Activated T-cell treated with anti-CD3 and anti-CD28 coated beads for 1 hour (primary cell): ENCODE results near the gene GEMIN2.
"Not testable (repeated sequence)": the region's sequence is repeated elsewhere in the genome, so short reads cannot be mapped to it uniquely, and the experiment has no call there.

ENCODE experiments used
- DNase-seq: peaks from one replicate; pipeline ENCODE4 v3.0.0-alpha.2; 2020; ENCODE audit warnings: low read depth

Gene GEMIN2

DNA sequence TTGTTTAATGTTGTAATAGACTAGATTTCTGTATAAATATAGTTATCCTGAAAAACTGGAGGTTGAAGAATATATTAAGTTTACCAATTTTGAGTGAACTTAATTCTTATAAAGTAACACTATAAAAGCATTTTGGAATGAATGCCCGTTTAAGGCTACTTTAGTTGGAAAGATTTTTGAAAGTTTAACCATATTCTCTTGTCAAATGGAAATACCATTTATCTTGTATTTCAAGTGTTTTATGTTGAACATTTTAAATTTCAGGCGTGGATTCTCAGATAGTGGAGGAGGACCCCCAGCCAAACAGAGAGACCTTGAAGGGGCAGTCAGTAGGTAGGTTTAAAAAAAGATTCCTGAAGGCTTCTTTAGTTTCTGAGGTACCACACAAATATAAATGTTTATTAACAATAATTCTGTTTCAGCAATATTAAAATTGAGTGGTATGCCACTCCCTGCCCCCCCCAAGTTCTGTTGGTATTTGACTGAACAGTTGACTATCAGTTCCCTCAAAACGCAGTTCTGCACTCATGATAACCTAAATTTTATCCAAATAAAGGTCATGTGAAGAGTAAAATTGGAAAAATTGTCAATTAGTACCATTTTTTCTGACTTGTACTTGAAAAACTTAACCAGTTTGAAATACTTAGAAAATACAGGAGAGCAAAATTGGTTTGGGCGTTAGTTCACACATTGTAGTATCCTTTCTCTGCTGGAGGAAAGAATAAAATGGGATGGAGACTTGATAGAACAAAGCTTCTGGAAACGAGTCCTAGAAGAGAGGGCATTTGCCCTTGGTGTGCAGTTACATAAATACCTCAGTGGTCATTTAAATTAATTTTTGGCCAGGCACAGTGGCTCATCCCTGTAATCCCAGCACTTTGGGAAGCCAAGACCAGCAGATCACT, 62.4 kb downstream of the GEMIN2 start:
- no peak for DNase-seq

DNA sequence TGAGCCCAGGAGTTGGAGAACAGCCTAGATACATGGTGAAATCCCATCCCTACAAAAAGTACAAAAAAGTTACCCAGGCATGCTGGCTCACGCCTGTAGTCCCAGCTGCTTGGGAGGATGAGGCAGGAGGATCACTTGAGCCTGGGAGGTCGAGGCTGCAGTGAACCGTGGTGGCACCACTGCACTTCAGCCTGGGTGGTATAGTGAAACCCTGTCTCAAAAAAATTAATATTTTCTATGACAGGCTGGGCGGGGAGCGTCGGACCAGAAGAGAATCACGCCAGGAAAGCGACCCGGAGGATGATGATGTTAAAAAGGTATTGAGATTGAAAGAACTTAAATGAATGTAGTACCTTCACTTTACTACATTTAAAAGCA, 63.0 kb downstream of the GEMIN2 start:
- DNase-seq, result no peak

DNA sequence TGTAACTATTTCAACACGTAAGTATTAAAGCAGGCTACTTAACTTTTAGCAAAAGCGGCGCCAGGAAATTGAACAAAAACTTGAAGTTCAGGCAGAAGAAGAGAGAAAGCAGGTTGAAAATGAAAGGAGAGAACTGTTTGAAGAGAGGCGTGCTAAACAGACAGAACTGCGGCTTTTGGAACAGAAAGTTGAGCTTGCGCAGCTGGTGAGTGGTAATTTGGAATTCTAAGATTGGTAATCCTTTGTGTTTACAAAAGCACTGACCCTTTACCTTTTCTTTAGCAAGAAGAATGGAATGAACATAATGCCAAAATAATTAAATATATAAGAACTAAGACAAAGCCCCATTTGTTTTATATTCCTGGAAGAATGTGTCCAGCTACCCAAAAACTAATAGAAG, 64.9 kb downstream of the GEMIN2 start:
- DNase-seq, result no peak

GRCh38 chr14:39180553-39180952, 66.4 kb downstream of the GEMIN2 start:
- no peak for DNase-seq

DNA sequence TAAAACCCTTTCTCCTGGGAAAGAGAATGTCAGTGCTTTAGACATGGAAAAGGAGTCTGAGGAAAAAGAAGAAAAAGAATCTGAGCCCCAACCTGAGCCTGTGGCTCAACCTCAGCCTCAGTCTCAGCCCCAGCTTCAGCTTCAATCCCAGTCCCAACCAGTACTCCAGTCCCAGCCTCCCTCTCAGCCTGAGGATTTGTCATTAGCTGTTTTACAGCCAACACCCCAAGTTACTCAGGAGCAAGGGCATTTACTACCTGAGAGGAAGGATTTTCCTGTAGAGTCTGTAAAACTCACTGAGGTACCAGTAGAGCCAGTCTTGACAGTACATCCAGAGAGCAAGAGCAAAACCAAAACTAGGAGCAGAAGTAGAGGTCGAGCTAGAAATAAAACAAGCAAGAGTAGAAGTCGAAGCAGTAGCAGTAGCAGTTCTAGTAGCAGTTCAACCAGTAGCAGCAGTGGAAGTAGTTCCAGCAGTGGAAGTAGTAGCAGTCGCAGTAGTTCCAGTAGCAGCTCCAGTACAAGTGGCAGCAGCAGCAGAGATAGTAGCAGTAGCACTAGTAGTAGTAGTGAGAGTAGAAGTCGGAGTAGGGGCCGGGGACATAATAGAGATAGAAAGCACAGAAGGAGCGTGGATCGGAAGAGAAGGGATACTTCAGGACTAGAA, 67.0 kb downstream of the GEMIN2 start:
- DNase-seq, result no peak

DNA sequence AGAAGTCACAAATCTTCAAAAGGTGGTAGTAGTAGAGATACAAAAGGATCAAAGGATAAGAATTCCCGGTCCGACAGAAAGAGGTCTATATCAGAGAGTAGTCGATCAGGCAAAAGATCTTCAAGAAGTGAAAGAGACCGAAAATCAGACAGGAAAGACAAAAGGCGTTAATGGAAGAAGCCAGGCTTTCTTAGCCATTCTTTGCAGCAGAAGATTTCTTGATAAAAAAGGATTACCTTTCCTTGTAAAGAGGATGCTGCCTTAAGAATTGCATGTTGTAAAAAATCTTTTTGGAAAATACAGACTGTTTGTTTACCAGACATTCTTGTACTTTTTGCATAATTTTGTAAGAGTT, 67.5 kb downstream of the GEMIN2 start:
- no peak for DNase-seq

GRCh38 chr14:39182770-39183684, 68.9 kb downstream of the GEMIN2 start:
- no peak for DNase-seq

GRCh38 chr14:39183685-39184003, 69.5 kb downstream of the GEMIN2 start:
- DNase-seq, result not testable (repeated sequence)

DNA sequence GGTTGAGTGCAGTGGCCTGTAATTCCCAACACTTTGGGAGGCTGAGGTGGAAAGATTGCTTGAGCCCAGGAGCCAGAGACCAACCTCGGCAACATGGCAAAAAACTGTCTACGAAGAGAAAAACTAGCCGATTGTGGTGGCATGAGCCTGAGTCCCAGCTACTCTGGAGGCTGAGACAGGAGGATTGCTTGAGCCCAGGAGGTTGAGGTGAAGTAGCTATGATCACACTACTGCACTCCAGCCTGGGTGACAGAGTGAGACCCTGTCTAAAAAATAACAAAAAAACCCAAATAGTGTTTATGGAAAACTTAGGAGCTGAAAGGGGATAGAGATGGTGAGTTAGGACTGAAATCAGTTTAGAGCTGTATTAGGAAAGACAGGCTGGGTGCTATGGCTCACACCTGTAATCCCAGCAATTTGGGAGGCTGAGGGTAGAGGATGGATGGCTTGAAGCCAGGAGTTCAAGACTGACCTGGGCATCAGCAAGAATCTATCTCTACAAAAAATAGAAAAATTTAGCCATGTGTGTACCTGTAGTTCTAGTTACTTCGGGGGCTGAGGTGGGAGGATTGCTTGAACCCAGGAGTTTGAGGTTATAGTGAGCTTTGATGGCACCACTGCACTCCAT, 70.6 kb downstream of the GEMIN2 start:
- no peak for DNase-seq

DNA sequence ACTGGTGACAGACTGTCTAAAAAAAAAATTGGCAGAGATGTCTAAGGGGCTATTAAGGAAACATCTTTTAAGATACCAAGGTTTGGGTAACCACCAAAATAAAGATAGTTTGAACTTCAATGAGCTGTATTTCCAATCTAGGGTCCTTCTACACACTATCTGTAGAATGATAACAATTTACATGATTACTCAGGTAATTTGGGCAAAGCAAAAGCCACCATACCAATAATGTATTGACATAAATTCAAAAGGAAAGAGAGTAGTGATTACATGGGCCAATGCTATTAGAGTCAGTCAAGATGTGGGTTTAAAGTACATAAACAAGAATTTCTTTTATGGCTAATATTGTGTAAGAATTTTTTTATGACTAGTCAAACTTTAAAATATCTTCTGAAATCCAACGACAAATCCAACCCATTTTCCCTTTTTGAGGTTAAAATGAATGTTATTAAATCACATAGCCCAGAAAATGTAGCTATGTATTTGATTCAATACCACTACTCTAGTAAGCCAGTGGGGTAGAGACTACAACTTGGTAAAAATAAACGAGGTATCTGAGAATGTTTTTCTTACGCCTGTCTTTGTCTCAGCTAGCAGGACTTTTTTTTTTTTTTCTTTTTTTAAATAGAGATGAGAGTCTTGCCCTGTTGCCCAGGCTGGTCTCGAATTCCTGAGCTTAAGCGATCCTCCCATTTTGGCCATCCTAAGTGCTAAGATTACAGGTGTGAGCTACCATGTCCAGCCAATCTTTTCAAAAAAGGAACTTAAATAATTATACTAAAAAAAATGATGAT, 71.3 kb downstream of the GEMIN2 start:
- DNase-seq, result no peak
